Small intestine (tissue), 7 donors: ENCODE results near the gene CFAP299. TPM values are rescaled to one million over a fixed set of nuclear protein-coding genes. Genes with fewer than 3 reads are reported as not detected.

Source experiments
- DNase-seq, 2 donors: peaks; one replicate each; pipeline versions ENCODE4 v3.0.0 to v3.0.0-alpha.2; 2013
- FAIRE-seq: peaks from 2 replicates; lab custom pipeline; 2012; peaks lifted over from hg19 to GRCh38; lab: Jason Lieb, UNC
- H3K27ac ChIP-seq, 3 donors: one replicate each; pipeline ENCODE4 v1.5.1; 2013; ENCODE audit warnings: low read length in 2 of 3, mild to moderate bottlenecking in 2 of 3, control low read depth in 1 of 3, inconsistent platforms in 1 of 3, low read depth in 1 of 3, moderate library complexity in 1 of 3
- H3K27me3 ChIP-seq, 3 donors: one replicate each; pipeline ENCODE4 v1.6.1; 2013; ENCODE audit warnings: low read length in 3 of 3, inconsistent platforms in 1 of 3; ENCODE audit not compliant: control insufficient read depth in 3 of 3, insufficient read depth in 3 of 3
- H3K36me3 ChIP-seq, 3 donors: one replicate each; pipeline ENCODE4 v1.6.1; 2013; ENCODE audit warnings: low read length in 3 of 3, inconsistent platforms in 1 of 3, low read depth in 1 of 3, mild to moderate bottlenecking in 1 of 3, moderate library complexity in 1 of 3; ENCODE audit not compliant: control insufficient read depth in 3 of 3, insufficient read depth in 2 of 3
- H3K4me1 ChIP-seq, 3 donors: one replicate each; pipeline ENCODE4 v1.6.1; 2013; ENCODE audit warnings: low read length in 2 of 3, inconsistent platforms in 1 of 3, low read depth in 1 of 3, mild to moderate bottlenecking in 1 of 3, moderate library complexity in 1 of 3; ENCODE audit not compliant: control insufficient read depth in 3 of 3, insufficient read depth in 2 of 3
- H3K4me3 ChIP-seq, 3 donors: one replicate each; pipeline ENCODE4 v1.5.1; 2013; ENCODE audit warnings: low read length in 3 of 3, control low read depth in 1 of 3, inconsistent platforms in 1 of 3, low read depth in 1 of 3, mild to moderate bottlenecking in 1 of 3, moderate library complexity in 1 of 3
- H3K9me3 ChIP-seq, 2 donors: one replicate each; pipeline ENCODE4 v1.6.1; 2013; ENCODE audit warnings: low read depth in 1 of 2, low read length in 1 of 2; ENCODE audit not compliant: control insufficient read depth in 2 of 2, insufficient read depth in 1 of 2
- WGBS, 3 donors: extraction: QIAGEN DNeasy Blood & Tissue Kit; methylation state at CpG; one replicate each; pipeline ENCODE4 v1.1.7; 2013; 5-methylcytosine and 5-hydroxymethylcytosine counted together
- polyA plus RNA-seq, 4 donors: library from polyadenylated mRNA; stranded (reverse) in 3 of 4; unstranded in 1 of 4; fragments of 200-250 nt in 3 of 4; fragments of 120-200 nt in 1 of 4; gene quantifications; one replicate each; pipeline versions ENCODE4 v1.2.1 to v1.2.3, GENCODE V29; 2013
- donor health status: healthy with polysubstance abuse.
- donor health status: control.
- donor health status: control.
- donor health status: Bipolar disorder and iron deficiency.
- donor health status: healthy.

The CFAP299 gene
- polyA plus RNA-seq, 4 donors: not detected

- Histone ChIP-seq H3K36me3 (no peaks in the 10 kb centered on the region), H3K4me3 (no peak overlapping the region), H3K27ac (no peak overlapping the region), H3K9me3 (no peaks in the 10 kb centered on the region), H3K4me1 (no peaks in the 10 kb centered on the region), H3K27me3 (peaks cover 0 to 17% (median 0%) of the 10 kb centered on the region in 3 donors)
- FAIRE-seq (no peak), DNase-seq (no peak)
- 73 to 83% (median 73%) methylated on average over 3 of the region's 3 CpGs for WGBS, 3 donors
Observed at GRCh38 chr4:80305466-80305865, 30.1 kb upstream of the CFAP299 start.

- WGBS, 3 donors: 76 to 87% (median 77%) methylated on average over 2 of the region's 2 CpGs
- no peak overlapping the region for H3K4me3 ChIP-seq
- DNase-seq: no peak
- H3K9me3 ChIP-seq: peaks cover 0 to 3% of the 10 kb centered on the region in 2 donors
- no peak overlapping the region for H3K27ac ChIP-seq
- FAIRE-seq: no peak
- peaks cover 0 to 19% (median 0%) of the 10 kb centered on the region in 3 donors for H3K27me3 ChIP-seq
- H3K36me3 ChIP-seq: no peaks in the 10 kb centered on the region
- H3K4me1 ChIP-seq: no peaks in the 10 kb centered on the region
Observed at GRCh38 chr4:80306260-80306659, 29.3 kb upstream of the CFAP299 start.

GRCh38 chr4:80307183-80307735 lies 28.3 kb upstream of the CFAP299 start:
- DNase-seq (no peak), FAIRE-seq (no peak)
- Histone ChIP-seq H3K36me3 (no peaks in the 10 kb centered on the region), H3K27ac (no peak overlapping the region), H3K4me3 (no peak overlapping the region), H3K27me3 (peaks cover 0 to 19% (median 0%) of the 10 kb centered on the region in 3 donors), H3K4me1 (no peaks in the 10 kb centered on the region), H3K9me3 (peaks cover 0 to 3% of the 10 kb centered on the region in 2 donors)
- 31 to 53% (median 44%) methylated on average over 1 of the region's 1 CpG for whole genome bisulfite sequencing, 3 donors

GRCh38 chr4:80307774-80308465 lies 27.6 kb upstream of the CFAP299 start:
- 33 to 57% (median 48%) methylated on average over 10 of the region's 10 CpGs for WGBS, 3 donors
- FAIRE-seq (no peak), DNase-seq (no peak)
- H3K9me3 ChIP-seq: peaks cover 0 to 3% of the 10 kb centered on the region in 2 donors
- H3K27ac ChIP-seq: no peak overlapping the region
- no peaks in the 10 kb centered on the region for H3K4me1 ChIP-seq
- H3K36me3 ChIP-seq: no peaks in the 10 kb centered on the region
- peaks cover 0 to 19% (median 0%) of the 10 kb centered on the region in 3 donors for H3K27me3 ChIP-seq
- no peak overlapping the region for H3K4me3 ChIP-seq

GRCh38 chr4:80308466-80308822 lies 27.1 kb upstream of the CFAP299 start:
- no peak overlapping the region for H3K27ac ChIP-seq
- 37 to 52% (median 51%) methylated on average over 4 of the region's 4 CpGs for WGBS, 3 donors
- H3K9me3 ChIP-seq: peaks cover 0 to 3% of the 10 kb centered on the region in 2 donors
- no peaks in the 10 kb centered on the region for H3K36me3 ChIP-seq
- no peaks in the 10 kb centered on the region for H3K4me1 ChIP-seq
- FAIRE-seq (no peak), DNase-seq (no peak)
- H3K4me3 ChIP-seq: no peak overlapping the region
- peaks cover 0 to 19% (median 0%) of the 10 kb centered on the region in 3 donors for H3K27me3 ChIP-seq

GRCh38 chr4:80309294-80310004 lies 26.1 kb upstream of the CFAP299 start:
- Histone ChIP-seq H3K36me3 (no peaks in the 10 kb centered on the region), H3K4me3 (no peak overlapping the region), H3K27me3 (peaks cover 0 to 19% (median 0%) of the 10 kb centered on the region in 3 donors), H3K9me3 (peaks cover 0 to 3% of the 10 kb centered on the region in 2 donors), H3K27ac (no peak overlapping the region), H3K4me1 (no peaks in the 10 kb centered on the region)
- 73 to 88% (median 84%) methylated on average over 5 of the region's 5 CpGs for WGBS, 3 donors
- no peak for FAIRE-seq
- no peak for DNase-seq

- Histone ChIP-seq H3K27me3 (peaks cover 0 to 19% (median 0%) of the 10 kb centered on the region in 3 donors), H3K27ac (no peak overlapping the region), H3K36me3 (no peaks in the 10 kb centered on the region), H3K4me1 (no peaks in the 10 kb centered on the region), H3K9me3 (peaks cover 0 to 3% of the 10 kb centered on the region in 2 donors), H3K4me3 (no peak overlapping the region)
- FAIRE-seq (no peak), DNase-seq (no peak)
- WGBS, 3 donors: 75 to 88% (median 83%) methylated on average over 3 of the region's 3 CpGs
Observed at GRCh38 chr4:80311130-80311529, 24.4 kb upstream of the CFAP299 start.

- Histone ChIP-seq H3K27ac (no peak overlapping the region), H3K4me3 (no peak overlapping the region), H3K9me3 (peaks cover 0 to 3% of the 10 kb centered on the region in 2 donors), H3K4me1 (no peaks in the 10 kb centered on the region), H3K36me3 (no peaks in the 10 kb centered on the region), H3K27me3 (peaks cover 0 to 17% (median 0%) of the 10 kb centered on the region in 3 donors)
- DNase-seq (no peak), FAIRE-seq (no peak)
- WGBS, 3 donors: 56 to 80% (median 70%) methylated on average over 1 of the region's 1 CpG
Observed at GRCh38 chr4:80312124-80312523, 23.4 kb upstream of the CFAP299 start.
